ENCODE data around the gene MIDN. TPM values are rescaled to one million over a fixed set of nuclear protein-coding genes. Genes with fewer than 3 reads are reported as not detected.

MIDN gene
- total and polyA plus RNA-seq, 10 of the 15 experiments (the other 5 are each of a cell fraction or from before 2014, with no cell fraction given) = 0.38 to 51.5 (median 7.2) TPM

GRCh38 chr19:1239420-1239795 lies 9.0 kb upstream of the MIDN start (continued):
- no peak for TF ChIP-seq CEBPZ (IDR thresholded peaks at IDR 0.05; ENCODE audit: low read depth, low read length)
- no peak for TF ChIP-seq RCOR1 (conservative IDR thresholded peaks at IDR 0.05; ENCODE audit: low read depth, low read length)
- no peak for TF ChIP-seq ETV6 (conservative IDR thresholded peaks at IDR 0.05 in 1 of 2, IDR thresholded peaks at IDR 0.05 in 1 of 2; ENCODE audit: borderline replicate concordance in 1 of 2, low read depth in 1 of 2)
- TF ChIP-seq SUZ12 (IDR thresholded peaks at IDR 0.05; ENCODE audit: unreplicated experiment) = no peak
- TF ChIP-seq E4F1 (IDR thresholded peaks at IDR 0.05; ENCODE audit: borderline replicate concordance, partially characterized antibody) = no peak
- TF ChIP-seq GABPA (IDR thresholded peaks at IDR 0.05; ENCODE audit: low read depth) = no peak
- no peak for TF ChIP-seq HDAC2 (IDR thresholded peaks at IDR 0.05)
- no peak for TF ChIP-seq MYB (IDR thresholded peaks at IDR 0.05; ENCODE audit: borderline replicate concordance, low read depth, low read length)
- no peak for TF ChIP-seq CHD1 (IDR thresholded peaks at IDR 0.05; ENCODE audit: low read depth, low read length)
- no peak for TF ChIP-seq WRNIP1 (IDR thresholded peaks at IDR 0.05; ENCODE audit: borderline replicate concordance, low read depth, low read length)
- TF ChIP-seq POLR2AphosphoS2 (IDR thresholded peaks at IDR 0.05; ENCODE audit: low read depth, low read length) = no peak

All from GM12878 (cell line).